IMR-90 (cell line): Measurements from ENCODE around the gene CAPSL. TPM values are rescaled to one million over a fixed set of nuclear protein-coding genes. Genes with fewer than 3 reads are reported as not detected.

Experiments used
- ATAC-seq: fragments of 200-7000 bp; cut with Tn5 transposase; 2 replicates; pipeline ENCODE4 v1.9.1; 2020; ENCODE audit warnings: low read depth, mild to moderate bottlenecking, moderate library complexity
- BruUV-seq: library from RNA; stranded (reverse); fragments of 400-500 nt; replicated peaks from 2 replicates; lab custom pipeline; 2021; lab: Mats Ljungman, UMichigan
- CTCF ChIA-PET: fragments of 300-600 bp; formaldehyde crosslinking; extraction: SDS; loops from one replicate; lab custom pipeline; 2021; ENCODE audit warnings: antibody characterized with exemption; lab: Yijun Ruan, JAX
- POLR2A ChIA-PET: fragments of 300-600 bp; sonication (Branson Sonifier 250); formaldehyde crosslinking; loops from one replicate; lab custom pipeline; 2022; ENCODE audit warnings: antibody characterized with exemption; ENCODE audit not compliant: unreplicated experiment; lab: Charles Lee
- DNase-seq: peaks from one replicate; pipeline ENCODE4 v3.0.0; 2013
- H2AFZ ChIP-seq: replicated peaks from 2 replicates; pipeline ENCODE3; 2013; ENCODE audit warnings: low read length, mild to moderate bottlenecking; ENCODE audit not compliant: poor library complexity
- H2AK5ac ChIP-seq: 2 replicates; pipeline ENCODE4 v1.6.1; 2013; ENCODE audit warnings: low read depth, low read length, inconsistent platforms
- H2AK9ac ChIP-seq: replicated peaks from 2 replicates; pipeline ENCODE3; 2013; ENCODE audit warnings: mild to moderate bottlenecking, low read depth, low read length, moderate library complexity; ENCODE audit not compliant: poor library complexity
- H2BK120ac ChIP-seq: 2 replicates; pipeline ENCODE4 v1.6.1; 2013; ENCODE audit warnings: low read depth, low read length, inconsistent platforms
- H2BK15ac ChIP-seq: 3 replicates; pipeline ENCODE4 v1.6.1; 2013; ENCODE audit warnings: low read depth, low read length, inconsistent platforms
- H2BK20ac ChIP-seq: 2 replicates; pipeline ENCODE4 v1.6.1; 2013; ENCODE audit warnings: low read depth, mild to moderate bottlenecking, inconsistent platforms, low read length, moderate library complexity
- H2BK5ac ChIP-seq: 2 replicates; pipeline ENCODE4 v1.6.1; 2013; ENCODE audit warnings: mild to moderate bottlenecking, low read depth, low read length, inconsistent platforms; ENCODE audit not compliant: poor library complexity, severe bottlenecking
- H3K14ac ChIP-seq: replicated peaks from 2 replicates; pipeline ENCODE4 v1.6.1; 2013; ENCODE audit warnings: low read depth, low read length, inconsistent platforms
- H3K18ac ChIP-seq: 2 replicates; pipeline ENCODE4 v1.6.1; 2013; ENCODE audit warnings: low read depth, low read length, control low read depth
- H3K23ac ChIP-seq: 2 replicates; pipeline ENCODE4 v1.6.1; 2013; ENCODE audit warnings: low read depth, low read length, inconsistent platforms
- H3K27ac ChIP-seq: 2 replicates; pipeline ENCODE4 v1.5.1; 2013; ENCODE audit warnings: mild to moderate bottlenecking, control low read depth, low read length; ENCODE audit not compliant: insufficient read depth
- H3K27me3 ChIP-seq: 2 replicates; pipeline ENCODE4 v1.6.1; 2013; ENCODE audit warnings: low read length; ENCODE audit not compliant: control insufficient read depth, insufficient read depth
- H3K36me3 ChIP-seq: 2 replicates; pipeline ENCODE4 v1.6.1; 2013; ENCODE audit warnings: low read length, mixed read lengths; ENCODE audit not compliant: control insufficient read depth, insufficient read depth
- H3K4ac ChIP-seq: 2 replicates; pipeline ENCODE4 v1.6.1; 2013; ENCODE audit warnings: low read depth, low read length, inconsistent platforms
- H3K4me1 ChIP-seq: 2 replicates; pipeline ENCODE4 v1.6.1; 2013; ENCODE audit warnings: low read length, mixed read lengths; ENCODE audit not compliant: control insufficient read depth, insufficient read depth
- H3K4me2 ChIP-seq: 2 replicates; pipeline ENCODE4 v1.6.1; 2013; ENCODE audit warnings: low read depth, mild to moderate bottlenecking, control low read depth, low read length, moderate library complexity
- H3K4me3 ChIP-seq: 2 replicates; pipeline ENCODE4 v1.5.1; 2013; ENCODE audit warnings: low read depth, mild to moderate bottlenecking, control low read depth, low read length, moderate library complexity; ENCODE audit not compliant: insufficient read depth
- H3K56ac ChIP-seq: 2 replicates; pipeline ENCODE4 v1.6.1; 2013; ENCODE audit warnings: low read length, inconsistent platforms; ENCODE audit not compliant: insufficient read depth; ENCODE audit errors: extremely low read depth
- H3K79me1 ChIP-seq, 2 experiments: 2 replicates each; pipeline ENCODE4 v1.6.1; 2013; ENCODE audit warnings: low read length in 2 of 2, inconsistent platforms in 1 of 2, low read depth in 1 of 2
- H3K9ac ChIP-seq: 2 replicates; pipeline ENCODE4 v1.6.1; 2013; ENCODE audit warnings: low read depth, low read length, control low read depth
- H3K9me1 ChIP-seq: 2 replicates; pipeline ENCODE4 v1.6.1; 2013; ENCODE audit warnings: low read length, inconsistent platforms; ENCODE audit not compliant: insufficient read depth
- H3K9me3 ChIP-seq: 2 replicates; pipeline ENCODE4 v1.6.1; 2013; ENCODE audit warnings: low read length; ENCODE audit not compliant: control insufficient read depth, insufficient read depth
- H4K20me1 ChIP-seq: 2 replicates; pipeline ENCODE4 v1.6.1; 2013; ENCODE audit warnings: low read length, inconsistent platforms; ENCODE audit not compliant: insufficient read depth
- H4K5ac ChIP-seq: 2 replicates; pipeline ENCODE4 v1.6.1; 2013; ENCODE audit warnings: mild to moderate bottlenecking, low read depth, low read length, control low read depth
- H4K8ac ChIP-seq, 2 experiments: 2 replicates each; pipeline ENCODE4 v1.6.1; 2013; ENCODE audit warnings: low read depth in 2 of 2, low read length in 2 of 2, control low read depth in 1 of 2, inconsistent platforms in 1 of 2
- H4K91ac ChIP-seq: 2 replicates; pipeline ENCODE4 v1.6.1; 2013; ENCODE audit warnings: low read depth, low read length, inconsistent platforms; ENCODE audit not compliant: insufficient read depth
- BHLHE40 ChIP-seq: fragments of 150-350 bp; IDR thresholded peaks from 2 replicates; pipeline ENCODE4 v1.6.1; 2016; ENCODE audit warnings: mild to moderate bottlenecking, low read depth, low read length
- CEBPB ChIP-seq: IDR thresholded peaks from 2 replicates; pipeline ENCODE4 v1.6.1; 2012; ENCODE audit warnings: low read depth, low read length, improper control_type of control experiment
- CHD1 ChIP-seq: IDR thresholded peaks from 2 replicates; pipeline ENCODE4 v1.6.1; 2012; ENCODE audit warnings: low read depth, low read length, improper control_type of control experiment
- CTCF ChIP-seq: conservative IDR thresholded peaks from 2 replicates; pipeline ENCODE4 v1.5.1; 2012; ENCODE audit warnings: mild to moderate bottlenecking, low read depth, low read length, improper control_type of control experiment
- ELK1 ChIP-seq: fragments of 150-350 bp; IDR thresholded peaks from 2 replicates; pipeline ENCODE4 v1.6.1; 2016; ENCODE audit warnings: low read depth, mild to moderate bottlenecking, low read length, moderate library complexity, borderline replicate concordance
- FOS ChIP-seq: fragments of 150-350 bp; IDR thresholded peaks from 2 replicates; pipeline ENCODE4 v1.6.1; 2016; ENCODE audit warnings: low read depth, low read length
- MAFK ChIP-seq: IDR thresholded peaks from 2 replicates; pipeline ENCODE4 v1.6.1; 2012; ENCODE audit warnings: low read depth, low read length, improper control_type of control experiment
- MAZ ChIP-seq: IDR thresholded peaks from 2 replicates; pipeline ENCODE4 v1.6.1; 2012; ENCODE audit warnings: low read depth, mild to moderate bottlenecking, low read length, improper control_type of control experiment, moderate library complexity, borderline replicate concordance
- MXI1 ChIP-seq: IDR thresholded peaks from 2 replicates; pipeline ENCODE4 v1.6.1; 2012; ENCODE audit warnings: low read depth, mild to moderate bottlenecking, low read length, moderate library complexity, borderline replicate concordance
- RAD21 ChIP-seq: IDR thresholded peaks from 2 replicates; pipeline ENCODE4 v1.6.1; 2012; ENCODE audit warnings: low read length, improper control_type of control experiment
- RCOR1 ChIP-seq: IDR thresholded peaks from 2 replicates; pipeline ENCODE4 v1.6.1; 2012; ENCODE audit warnings: mild to moderate bottlenecking, low read length, improper control_type of control experiment; ENCODE audit not compliant: insufficient replicate concordance
- RFX5 ChIP-seq: IDR thresholded peaks from 2 replicates; pipeline ENCODE4 v1.8.0; 2012; ENCODE audit warnings: low read depth, mild to moderate bottlenecking, low read length, moderate library complexity
- SMC3 ChIP-seq: fragments of 150-350 bp; IDR thresholded peaks from 2 replicates; pipeline ENCODE4 v1.6.1; 2016; ENCODE audit warnings: low read depth, mild to moderate bottlenecking, antibody characterized with exemption, low read length, moderate library complexity
- USF2 ChIP-seq: fragments of 150-350 bp; IDR thresholded peaks from 2 replicates; pipeline ENCODE4 v1.6.1; 2017; ENCODE audit warnings: mild to moderate bottlenecking, antibody characterized with exemption, low read length, low read depth
- WGBS, 2 experiments: methylation state at CpG; one replicate each; pipeline versions ENCODE4 v1.1.5 to v1.1.7; 2013; ENCODE audit warnings: missing lambda C conversion rate in 2 of 2; ENCODE audit not compliant: insufficient read length in 1 of 2; ENCODE audit errors: extremely low coverage in 2 of 2; 5-methylcytosine and 5-hydroxymethylcytosine counted together
- dilution Hi-C: fragments of 300-500 bp; cut with HindIII; formaldehyde crosslinking; loops from one replicate; pipeline ENCODE4 v1.14.3; 2018; ENCODE audit warnings: low sequenced_read_pairs; ENCODE audit not compliant: unreplicated experiment
- in situ Hi-C: fragments of 300-500 bp; cut with MboI; formaldehyde crosslinking; loops from 3 replicates; pipeline ENCODE4 v1.14.3; 2019; ENCODE audit warnings: low sequenced_read_pairs, inconsistent platforms, mixed read lengths
- intact Hi-C: fragments of 100-400 bp; cut with micrococcal nuclease; formaldehyde crosslinking; loops from 2 replicates; pipeline ENCODE4 v1.10.0; 2022
- polyA plus RNA-seq, 3 experiments: library from polyadenylated mRNA; depleted of rRNA; stranded (reverse); fragments of >200 nt; gene quantifications; 2 replicates each; pipeline ENCODE4 v1.2.3, GENCODE V29; 2012; ENCODE audit warnings: low replicate concordance in 1 of 3
- total RNA-seq: library from RNA; depleted of rRNA; stranded (reverse); fragments of >200 nt; gene quantifications from 2 replicates; pipeline ENCODE4 v1.2.3, GENCODE V29; 2012

CAPSL gene
- total and polyA plus RNA-seq, 2 of the 4 experiments (the other 2 are of a cell fraction): 0.09 TPM; not detected in 1

- H2AK9ac ChIP-seq: no peak overlapping the region
- H3K9me1 ChIP-seq: peaks cover 8% of the 10 kb centered on the region
- no peaks in the 10 kb centered on the region for H4K20me1 ChIP-seq
- H3K4me1 ChIP-seq: peaks cover 6% of the 10 kb centered on the region; the same call in 1 of the 2 replicates
- H3K23ac ChIP-seq: peak overlapping the region; percentile 50; the same call in 1 of the 2 replicates
- peak overlapping the region; percentile 54 for H3K4ac ChIP-seq
- POLR2A ChIA-PET: no interaction called here
- dilution Hi-C loops (no loop called here), intact Hi-C loops (no loop called here), in situ Hi-C loops (no loop called here)
- no peak overlapping the region for H3K56ac ChIP-seq
- H3K4me2 ChIP-seq: no peak overlapping the region
- peak overlapping the region; percentile 55 for H2BK5ac ChIP-seq
- H3K79me1 ChIP-seq: peaks cover 5 to 6% of the 10 kb centered on the region in 2 experiments; a peak in 1 of 4 replicates
- no peak overlapping the region; the same call in 1 of the 2 replicates for H4K5ac ChIP-seq
- DNase-seq: no peak
- peak overlapping the region; percentile 74 for H2AK5ac ChIP-seq
- no peak overlapping the region for H3K27ac ChIP-seq
- H4K8ac ChIP-seq: peak overlapping the region; percentile 12 to 20; a peak in 3 of 4 replicates
- TF ChIP-seq FOS (no peak), CTCF (no peak), RAD21 (no peak), CHD1 (no peak), MXI1 (no peak), RCOR1 (no peak), BHLHE40 (no peak), SMC3 (no peak), ELK1 (no peak), MAZ (no peak), RFX5 (no peak), MAFK (no peak), USF2 (no peak), CEBPB (no peak)
- H3K14ac ChIP-seq: peak overlapping the region; percentile 50
- H3K9ac ChIP-seq: no peak overlapping the region
- no peaks in the 10 kb centered on the region for H3K9me3 ChIP-seq
- BruUV-seq: no TSS peak
- H3K27me3 ChIP-seq: no peaks in the 10 kb centered on the region
- peak overlapping the region; percentile 76 for H2BK120ac ChIP-seq
- peak overlapping the region; percentile 89; the same call in 1 of the 2 replicates for H2BK20ac ChIP-seq
- H3K4me3 ChIP-seq: no peak overlapping the region
- H3K36me3 ChIP-seq: peaks cover 4% of the 10 kb centered on the region
- ATAC-seq: no peak
- WGBS, 2 experiments: no CpG with 5 or more reads among the region's 2 CpGs
- H2BK15ac ChIP-seq: peak overlapping the region; percentile 72
- CTCF ChIA-PET: interaction anchor here (0.6 kb wide), 1 partner anchor 237 kb away, joined by 4 read pairs; no protein-coding TSS in a partner anchor
- peak overlapping the region; percentile 11; the same call in 1 of the 2 replicates for H3K18ac ChIP-seq
- peak overlapping the region; percentile 72 for H4K91ac ChIP-seq
- H2AFZ ChIP-seq: peak overlapping the region; percentile 37
Observed at GRCh38 chr5:35881758-35882157, 56.7 kb downstream of the CAPSL start.
